GM21737 (cell line): ENCODE data around the gene DDRGK1.

Experiments used
- ATAC-seq: cut with Tn5 transposase; IDR thresholded peaks from one replicate; pipeline ENCODE4 v1.9.1; 2021; ENCODE audit warnings: mild to moderate bottlenecking, moderate library complexity; ENCODE audit not compliant: unreplicated experiment

The DDRGK1 gene

DNA sequence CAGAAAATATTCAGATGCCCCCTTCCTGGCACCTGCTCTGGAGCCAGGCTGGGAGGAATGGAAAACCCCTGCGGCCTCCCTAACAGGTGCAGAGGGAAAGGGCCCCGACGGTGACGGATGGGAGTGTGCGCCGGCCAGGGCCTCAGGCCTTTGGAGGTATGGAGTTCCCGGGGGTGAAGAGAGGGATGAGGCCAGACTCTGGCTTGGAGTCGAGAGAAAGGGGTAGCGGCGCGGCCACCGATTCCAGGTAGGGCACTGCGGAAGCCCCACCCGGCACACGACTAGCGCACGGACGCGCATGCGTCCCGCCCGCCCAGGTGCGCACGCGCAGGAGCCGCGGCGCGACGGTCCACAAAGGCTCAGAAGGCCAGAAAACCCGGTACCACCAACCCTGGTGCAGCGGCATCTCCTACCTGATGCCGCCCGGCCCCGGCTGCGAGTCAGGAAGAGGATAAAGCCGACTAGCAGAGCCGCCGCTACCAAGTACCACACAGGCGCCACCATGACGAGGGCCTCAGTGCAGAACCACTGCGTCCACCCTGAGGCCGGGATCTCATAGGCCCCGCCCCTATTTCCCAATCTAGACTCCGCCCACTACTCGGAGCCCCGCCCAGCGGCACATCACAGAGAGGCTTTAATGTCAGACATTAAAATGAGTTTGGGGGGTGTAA is at the start of gene DDRGK1:
Gene DDRGK1 (minus strand): TSS at position 559 of the 671 bp plus-strand sequence. CDS start 55 bp downstream, at position 504.
- ATAC-seq = peak; percentile 69

DNA sequence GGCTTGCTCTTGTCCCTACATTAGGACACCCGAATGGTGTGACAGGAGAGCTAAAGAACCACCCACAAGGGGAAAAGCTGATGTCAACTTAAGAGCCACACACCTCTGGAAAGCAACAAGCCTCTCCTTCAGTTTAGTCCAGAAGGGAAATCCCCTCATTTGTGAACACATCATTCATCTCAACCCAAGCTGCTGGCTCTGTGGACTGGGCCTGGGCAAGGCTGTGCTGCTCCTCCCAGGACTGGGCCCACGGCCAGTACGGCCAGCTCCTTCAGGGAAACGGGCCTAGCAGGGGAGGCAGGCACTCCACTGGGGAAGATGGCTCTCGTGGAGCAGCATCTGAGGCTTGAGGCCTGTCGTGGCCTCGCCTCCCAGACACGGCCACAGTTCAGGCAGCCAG is 47.3 kb upstream of the DDRGK1 start:
- ATAC-seq = no peak

DNA sequence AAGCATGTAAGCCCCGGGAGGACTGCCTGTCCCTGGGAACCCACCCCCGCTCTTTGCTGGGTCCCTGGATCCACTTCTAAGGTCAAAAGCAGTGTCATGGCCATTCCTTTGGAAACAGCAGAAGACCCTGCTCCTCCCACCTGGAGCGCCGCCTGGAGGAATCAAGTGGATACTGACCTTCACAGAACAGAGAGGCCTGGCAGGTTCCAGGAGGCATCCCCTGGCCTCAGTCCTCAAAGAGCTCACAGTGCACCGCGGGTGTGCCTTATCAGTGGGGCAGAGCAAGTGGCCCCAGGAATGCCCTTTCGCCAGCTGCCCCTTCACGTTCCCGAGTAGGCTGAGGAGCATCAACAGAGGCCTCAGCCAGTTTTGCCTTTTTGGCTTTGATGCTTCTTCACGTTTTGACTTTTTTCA is 45.6 kb upstream of the DDRGK1 start:
- ATAC-seq = no peak

DNA sequence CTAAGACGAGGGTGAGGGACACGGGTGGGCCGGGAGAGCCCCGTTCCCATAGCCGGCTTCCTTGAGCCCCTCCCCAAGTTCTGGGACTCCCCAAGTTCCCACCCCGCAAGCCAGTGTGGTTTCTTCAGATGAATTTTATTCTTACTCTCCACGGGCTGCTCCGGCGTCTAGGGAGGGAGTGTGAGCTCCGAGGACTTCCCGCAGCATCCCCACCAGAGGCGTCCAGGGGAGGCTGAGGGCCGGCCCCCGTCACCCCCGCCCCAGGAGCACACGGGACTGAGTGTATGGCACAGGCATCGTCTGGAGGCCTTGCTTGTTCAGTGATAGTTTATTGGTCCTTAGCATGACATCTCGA is 44.5 kb upstream of the DDRGK1 start:
- ATAC-seq = no peak

DNA sequence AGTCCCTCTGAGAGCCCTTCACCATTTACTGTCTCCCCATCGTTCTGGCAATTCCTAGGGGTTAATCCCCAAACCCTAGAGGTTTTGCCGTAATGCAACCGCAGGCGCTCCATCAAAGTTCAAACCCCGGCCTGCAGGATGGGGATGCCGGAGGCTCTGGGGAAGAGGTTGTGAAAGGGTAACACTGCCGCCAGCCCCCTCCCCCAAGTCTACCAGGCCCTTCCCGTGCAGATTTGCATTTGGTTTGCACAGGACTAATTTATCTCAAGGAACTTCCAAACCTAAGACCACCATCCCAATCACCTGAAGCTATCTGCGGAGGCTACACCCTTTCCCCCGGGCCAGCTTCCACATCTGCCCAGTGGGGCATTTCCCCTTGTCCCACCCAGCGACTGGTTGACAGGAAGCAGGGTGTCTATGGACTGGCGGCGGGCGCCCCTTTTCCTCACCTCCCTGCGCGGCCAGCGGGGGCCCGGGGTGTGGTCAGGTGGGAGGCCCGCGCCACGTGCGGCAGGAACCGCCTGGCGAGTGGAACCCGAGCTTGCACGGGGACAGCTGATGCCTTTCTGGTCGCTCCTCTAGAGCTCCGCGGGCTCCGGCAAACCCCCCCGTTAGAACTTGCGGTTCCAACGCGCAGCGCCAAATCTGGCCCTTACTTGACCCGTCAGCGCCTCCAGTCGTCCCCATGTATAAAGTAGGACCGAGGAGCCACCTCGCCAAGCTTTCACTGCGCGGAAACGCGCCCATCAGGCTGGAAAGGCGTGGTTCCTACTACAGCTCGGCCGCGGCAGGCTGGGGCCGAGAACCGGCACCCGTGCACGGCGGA is 43.9 kb upstream of the DDRGK1 start:
- ATAC-seq = no peak

DNA sequence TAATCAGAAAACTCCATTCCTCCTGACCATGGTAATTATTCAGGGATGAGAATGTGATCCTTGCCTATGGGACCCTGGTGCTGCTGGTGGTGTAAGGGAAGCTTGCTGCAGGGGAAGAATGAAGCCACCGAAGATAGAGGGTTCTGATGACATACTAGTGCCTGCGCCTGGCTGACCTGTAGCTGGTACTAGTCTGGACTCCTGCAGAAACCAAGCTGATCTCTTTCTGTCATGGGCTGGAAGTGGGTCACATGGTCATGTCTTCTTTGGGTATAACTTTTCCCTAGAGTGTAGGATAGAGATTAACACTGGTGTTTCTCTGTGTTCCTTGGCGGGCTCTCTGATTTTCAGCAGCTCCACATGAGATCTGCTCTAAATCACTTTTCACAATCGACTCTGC is 43.2 kb upstream of the DDRGK1 start:
- no peak for ATAC-seq

DNA sequence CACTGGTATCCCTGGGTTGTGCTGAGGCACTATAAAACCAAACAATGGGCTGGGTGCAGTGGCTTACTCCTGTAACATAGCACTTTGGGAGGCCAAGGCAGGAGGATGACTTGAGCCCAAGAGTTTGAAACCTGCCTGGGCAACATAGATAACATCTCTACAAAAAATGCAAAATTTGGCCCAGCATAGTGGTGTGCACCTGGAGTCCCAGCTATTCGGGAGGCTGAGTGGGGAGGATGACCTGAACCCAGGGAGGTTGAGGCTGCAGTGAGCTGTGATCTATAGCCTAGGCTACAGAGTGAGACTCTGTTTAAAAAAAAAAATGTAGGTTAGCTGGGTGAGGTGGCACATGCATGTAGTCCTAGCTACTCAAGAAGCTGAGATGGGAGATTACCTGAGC is 42.2 kb upstream of the DDRGK1 start:
- no peak for ATAC-seq

DNA sequence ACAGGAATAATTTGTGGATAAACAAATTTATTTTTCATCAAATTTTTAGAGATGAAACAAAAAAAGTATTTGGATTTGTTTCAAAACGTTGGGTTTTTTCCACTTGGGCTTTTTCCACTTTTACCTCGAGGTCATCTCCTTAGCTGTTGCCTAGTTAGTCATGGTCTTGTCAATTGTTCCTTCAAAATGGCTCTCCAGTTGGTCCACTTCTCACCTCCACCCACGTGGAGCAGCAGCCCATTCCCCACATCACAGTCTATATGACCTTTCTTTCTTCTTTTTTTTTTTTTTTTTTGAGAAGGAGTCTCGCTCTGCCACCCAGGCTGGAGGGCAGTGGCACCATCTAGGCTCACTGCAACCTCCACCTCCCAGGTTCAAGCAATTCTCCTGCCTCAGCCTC is 41.2 kb upstream of the DDRGK1 start:
- ATAC-seq = no peak

DNA sequence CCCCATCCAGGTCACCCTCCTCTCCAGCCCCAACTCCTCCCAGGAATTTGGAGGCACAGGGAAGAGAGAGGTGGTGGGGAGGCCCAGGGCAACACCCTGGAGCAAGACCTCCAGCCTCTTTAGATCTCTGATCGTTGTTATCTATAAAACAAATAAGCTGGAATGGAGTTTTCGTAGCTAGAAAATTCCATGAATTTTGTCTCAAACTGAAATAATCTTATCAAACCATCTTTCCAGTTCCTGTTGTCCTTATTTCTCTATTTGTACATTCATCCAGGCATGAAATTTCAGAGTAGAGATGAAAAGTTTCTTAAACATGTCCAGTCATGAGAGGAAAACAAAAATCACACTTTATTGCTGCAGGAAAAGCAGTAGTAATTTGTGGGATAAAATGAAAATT is 40.7 kb upstream of the DDRGK1 start:
- no peak for ATAC-seq

DNA sequence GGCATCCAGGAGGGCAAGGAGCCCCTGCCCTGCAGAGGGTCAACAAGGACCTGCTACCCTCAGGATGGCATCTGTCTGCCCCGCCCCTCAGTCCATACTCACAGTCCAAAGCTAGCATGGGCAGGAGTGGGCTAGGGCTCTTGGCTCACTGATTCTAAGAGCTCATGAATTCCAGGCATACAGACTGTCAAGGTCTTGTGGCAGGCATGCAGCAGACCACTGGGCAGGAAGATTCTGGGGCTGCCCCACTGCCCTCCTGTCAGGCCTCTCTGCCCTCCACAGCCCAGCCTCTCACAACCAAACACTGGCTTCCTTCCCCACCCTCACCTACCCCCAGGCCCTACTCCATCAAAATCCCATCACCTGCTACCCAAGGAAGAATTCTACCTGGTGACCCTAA is 40.1 kb upstream of the DDRGK1 start:
- ATAC-seq = no peak

DNA sequence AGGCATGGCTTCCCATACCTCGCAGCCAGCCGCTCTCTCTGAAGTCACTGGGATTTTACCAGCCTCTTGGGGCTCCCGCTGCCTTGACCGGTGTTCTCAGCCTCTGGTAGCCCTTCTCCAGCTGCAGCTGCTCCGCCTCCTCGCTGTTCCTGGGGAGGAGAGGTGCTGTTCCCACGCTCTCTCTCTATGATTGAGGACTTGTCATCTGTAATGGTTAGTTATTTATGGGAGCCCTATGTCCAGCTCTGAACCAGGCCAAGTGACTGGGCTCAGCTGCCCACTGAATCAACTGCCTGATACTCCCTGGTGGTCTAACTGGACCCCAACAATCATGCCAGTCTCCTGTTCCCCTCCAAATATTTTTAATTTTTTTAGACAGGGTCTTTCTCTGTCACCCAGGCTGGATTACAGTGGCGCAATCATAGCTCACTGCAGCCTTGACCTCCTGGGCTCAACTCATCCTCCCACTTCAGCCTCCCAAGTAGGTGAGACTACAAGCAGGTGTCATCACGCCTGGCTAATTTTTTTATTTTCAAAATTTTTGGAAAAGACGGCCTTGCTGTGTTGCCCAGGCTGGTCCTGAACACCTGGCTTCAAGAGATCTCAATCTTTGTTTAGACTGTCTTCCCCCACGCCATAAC is 39.4 kb upstream of the DDRGK1 start:
- ATAC-seq = no peak

DNA sequence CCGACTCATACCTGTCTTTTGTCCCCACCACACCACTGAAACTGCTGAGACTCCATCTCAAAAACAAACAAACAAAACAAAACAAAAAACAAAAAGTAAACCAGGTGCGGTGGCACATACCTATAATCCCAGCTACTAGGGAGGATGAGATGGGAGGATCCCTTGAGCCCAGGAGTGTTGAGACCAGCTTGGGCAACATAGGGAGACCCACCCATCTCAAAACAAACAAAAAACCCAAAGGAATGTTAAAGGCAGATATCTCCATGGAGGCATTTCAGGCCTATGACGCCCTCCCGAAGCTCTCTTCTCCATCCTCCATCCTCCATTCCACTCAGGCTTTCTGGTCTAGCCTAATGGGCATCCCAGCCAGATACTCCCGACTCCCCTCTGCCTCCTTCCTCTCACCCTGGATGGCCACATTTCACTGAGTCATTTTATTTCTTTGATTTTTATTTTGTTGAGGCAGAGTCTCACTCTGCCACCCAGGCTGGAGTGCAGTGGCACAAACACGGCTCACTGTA is 37.8 kb upstream of the DDRGK1 start:
- ATAC-seq = no peak

DNA sequence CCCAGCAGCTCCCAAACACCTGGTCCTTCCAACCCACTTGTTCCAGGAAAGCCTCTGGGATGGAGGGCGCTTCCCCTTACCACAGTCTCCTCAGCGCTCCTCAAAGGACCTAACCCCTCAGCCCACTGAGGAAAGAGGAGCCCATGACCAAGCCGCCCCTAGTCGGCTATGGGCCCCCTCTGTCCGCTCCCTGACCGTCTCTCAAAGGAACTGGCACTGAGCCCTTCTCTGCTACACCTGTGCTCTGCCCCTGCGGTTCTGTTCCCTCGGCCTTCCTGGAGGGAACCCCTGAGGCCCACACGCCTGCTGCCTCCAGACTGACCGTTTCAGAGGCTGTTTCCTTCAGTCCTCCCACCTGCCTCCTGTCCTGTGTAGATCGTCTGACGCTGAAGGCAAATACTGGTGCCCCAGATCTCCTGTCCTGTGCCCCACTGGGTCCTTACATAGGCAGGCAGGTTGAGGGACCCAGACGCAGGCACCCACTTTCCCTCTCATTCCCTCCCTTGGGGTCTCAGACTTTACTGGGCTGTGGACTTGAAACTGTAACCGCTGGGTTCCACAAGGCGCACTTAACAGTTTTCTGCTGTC is 36.4 kb upstream of the DDRGK1 start:
- ATAC-seq = no peak

DNA sequence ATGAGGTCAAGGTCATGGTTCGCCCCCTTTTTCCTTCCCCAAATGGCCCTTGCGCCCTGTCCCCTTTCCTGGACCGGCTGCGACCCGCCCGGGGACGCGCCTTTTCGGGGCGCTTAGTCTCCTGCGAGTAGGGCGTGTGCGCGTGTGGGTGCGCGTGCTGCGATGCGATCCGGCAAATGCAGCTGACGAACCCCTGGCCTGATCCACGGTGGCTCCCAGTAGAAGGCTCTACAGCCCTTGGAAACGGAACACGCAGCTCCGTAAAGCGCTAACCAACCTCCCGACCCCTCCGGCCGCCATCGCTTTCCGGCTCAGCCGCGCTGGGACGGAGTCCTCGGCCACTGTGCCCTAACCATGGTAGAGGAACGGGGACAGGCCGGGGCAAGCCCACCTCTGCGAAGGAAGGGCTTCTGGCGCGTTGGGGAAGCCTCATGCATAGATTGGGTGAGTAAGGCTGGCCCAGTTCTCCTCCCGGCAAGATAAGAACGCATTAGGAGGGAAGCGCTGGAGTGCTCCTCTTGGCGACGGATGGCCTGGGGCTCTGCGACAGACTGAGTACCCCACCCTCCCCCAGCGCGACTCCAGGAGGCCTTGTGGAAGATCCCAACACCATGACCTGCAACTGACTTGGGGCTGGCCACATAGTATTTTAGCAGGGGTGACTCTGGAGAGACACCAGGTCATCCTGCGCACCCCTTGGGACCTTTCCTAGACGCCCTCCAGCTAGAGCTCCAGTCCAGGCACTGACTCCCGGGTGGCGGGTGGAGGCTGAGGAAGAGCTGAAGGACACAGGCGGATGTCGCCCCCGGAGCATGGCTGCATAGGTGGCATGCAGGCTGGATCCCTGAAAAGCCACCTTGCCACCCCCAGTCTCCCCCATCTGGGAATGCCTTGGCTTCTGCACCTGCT is 35.6 kb upstream of the DDRGK1 start:
- no peak for ATAC-seq

DNA sequence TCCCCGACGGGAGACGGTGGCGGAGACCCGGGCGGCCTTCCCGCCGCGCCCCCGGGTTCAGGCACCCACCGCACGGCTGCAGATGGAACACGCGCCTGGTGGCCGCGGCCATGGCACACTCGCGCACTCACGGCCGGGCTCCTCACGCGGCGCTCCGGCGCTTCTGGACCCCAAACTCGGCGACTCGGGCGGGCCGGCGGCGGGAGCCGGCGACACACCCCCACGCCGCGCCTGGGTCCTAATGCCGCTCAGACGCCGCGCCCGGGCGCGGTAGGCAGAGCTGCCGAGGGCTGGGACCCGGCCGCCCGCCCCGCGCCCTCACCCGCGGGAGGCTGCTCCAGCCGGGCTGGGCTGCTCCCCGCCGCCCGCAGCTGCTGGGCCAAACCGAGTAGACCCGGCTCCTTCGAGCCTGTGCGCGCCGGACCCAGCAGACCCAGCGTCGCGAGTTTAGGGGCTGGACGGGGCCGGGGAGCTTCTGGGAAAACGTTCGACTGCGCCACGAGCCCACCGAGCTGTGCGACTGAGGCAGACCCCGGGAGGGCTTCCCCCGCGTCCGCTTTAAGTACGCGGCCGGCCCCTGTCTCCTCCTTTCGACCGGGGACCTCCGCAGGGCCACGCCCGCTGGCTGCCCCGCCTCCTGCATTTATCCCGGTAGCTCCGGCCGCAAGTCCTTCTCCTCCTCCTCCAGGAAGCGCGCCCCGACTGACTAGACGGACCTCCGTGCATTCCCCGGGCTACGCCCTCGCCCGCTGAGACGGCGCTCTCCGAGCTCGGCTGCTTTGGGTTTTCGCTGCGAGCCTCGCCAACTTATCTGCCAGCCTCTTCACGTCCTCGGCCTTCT is 34.8 kb upstream of the DDRGK1 start, which contains the start of gene SLC4A11:
Gene SLC4A11 (minus strand): TSS at position 165 of the 841 bp plus-strand sequence. CDS start 53 bp downstream, at position 112.
- no peak for ATAC-seq

DNA sequence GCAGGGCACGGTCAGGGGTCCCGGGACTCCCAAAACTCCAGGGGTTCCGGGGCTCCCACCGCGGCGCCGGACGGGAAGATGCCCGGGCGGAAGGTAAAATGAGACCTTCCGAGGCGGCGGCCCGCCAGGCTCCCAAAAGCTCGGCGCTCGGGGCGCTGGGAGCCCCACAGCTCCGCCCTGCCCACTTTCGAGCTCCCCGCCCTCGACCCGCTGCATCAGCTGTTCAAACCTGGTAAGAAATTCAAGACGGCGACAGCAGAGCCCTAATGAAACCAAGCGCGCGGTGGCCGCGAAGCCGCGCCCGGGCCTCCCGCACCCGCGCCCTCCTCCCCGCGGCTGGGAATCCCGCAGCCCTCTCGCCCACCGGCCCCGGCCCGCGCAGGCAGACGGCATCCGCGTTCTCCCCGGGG is 34.1 kb upstream of the DDRGK1 start:
- ATAC-seq = no peak

DNA sequence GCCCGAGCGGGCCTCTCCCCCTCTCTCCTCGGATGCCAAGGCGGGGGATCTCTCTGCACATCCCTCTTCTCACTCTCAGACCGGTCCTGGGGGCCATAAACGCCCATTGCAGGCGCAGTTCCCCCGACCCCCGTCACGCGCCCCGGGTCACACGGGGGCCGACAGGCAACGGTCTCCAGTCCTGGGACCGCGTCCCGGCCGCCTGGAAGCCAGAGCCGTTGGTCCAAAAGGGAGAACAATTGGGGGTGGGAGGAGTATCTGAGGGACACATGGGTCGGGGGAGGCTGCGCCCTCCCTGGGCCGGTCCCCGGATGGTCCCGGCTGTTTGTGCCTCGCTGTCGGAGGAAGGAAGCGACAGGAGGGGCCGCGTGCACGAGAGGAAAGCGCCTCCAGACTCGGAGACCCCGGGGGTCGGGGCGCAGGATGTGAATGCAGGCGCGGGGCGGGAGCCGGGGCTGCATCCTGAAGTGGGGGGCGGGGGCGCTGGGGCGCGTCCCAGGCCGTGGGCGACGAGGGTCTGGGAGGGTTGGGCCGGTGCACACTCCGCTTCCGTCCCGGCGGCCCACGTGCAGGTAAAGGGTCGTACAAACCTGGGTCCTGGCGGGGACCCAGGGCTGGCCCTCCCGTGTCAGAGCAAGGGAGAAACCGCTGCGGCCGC is 33.6 kb upstream of the DDRGK1 start:
- ATAC-seq = no peak

DNA sequence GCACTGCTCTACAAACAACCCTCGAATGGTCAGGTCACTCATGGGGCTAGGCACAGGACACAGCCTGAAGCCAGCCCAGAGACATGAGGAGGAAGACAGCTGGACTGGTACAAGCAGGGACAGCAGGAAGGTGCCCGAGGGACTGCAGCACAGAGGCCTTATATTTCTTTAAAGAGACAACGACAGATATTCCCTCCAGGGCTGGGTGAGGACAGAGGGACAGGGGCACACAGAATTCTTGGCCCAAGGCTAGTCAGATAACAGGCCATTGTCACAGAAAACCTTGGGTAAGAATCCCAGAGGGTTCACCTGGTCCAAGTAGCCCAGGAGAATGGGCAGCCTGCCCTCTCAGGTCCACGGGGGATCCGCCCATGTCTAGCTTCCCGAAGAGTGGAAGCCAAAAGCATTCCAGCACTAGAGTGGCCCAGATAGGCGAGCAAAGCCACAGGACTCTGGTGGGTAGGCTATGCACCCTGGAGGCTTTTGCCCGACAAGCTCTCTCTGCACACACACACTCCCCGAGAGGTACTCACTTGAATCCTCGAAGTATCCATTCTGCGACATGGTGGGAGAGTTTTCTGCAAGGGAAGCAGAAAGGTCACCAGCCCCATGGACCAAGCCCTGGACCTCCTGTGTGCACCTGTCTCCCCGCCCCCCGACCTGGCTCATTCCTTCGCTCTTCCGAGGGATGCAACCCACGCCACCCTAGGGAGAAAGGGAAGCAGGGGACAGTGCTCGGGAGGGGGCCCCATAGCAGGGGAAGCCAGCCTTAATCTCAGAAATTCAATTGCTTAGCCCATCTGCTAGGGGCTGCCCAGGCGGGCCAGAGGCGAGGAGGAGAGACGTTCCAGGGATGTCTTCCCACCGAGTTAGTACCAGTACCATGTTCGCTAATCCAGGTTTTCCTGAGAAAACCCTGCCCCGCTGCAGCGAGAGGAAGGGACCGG is 32.8 kb upstream of the DDRGK1 start:
- ATAC-seq = no peak
